ENCODE results near the gene MINDY1. TPM values are rescaled to one million over a fixed set of nuclear protein-coding genes. Genes with fewer than 3 reads are reported as not detected.

MINDY1 gene, protein sequence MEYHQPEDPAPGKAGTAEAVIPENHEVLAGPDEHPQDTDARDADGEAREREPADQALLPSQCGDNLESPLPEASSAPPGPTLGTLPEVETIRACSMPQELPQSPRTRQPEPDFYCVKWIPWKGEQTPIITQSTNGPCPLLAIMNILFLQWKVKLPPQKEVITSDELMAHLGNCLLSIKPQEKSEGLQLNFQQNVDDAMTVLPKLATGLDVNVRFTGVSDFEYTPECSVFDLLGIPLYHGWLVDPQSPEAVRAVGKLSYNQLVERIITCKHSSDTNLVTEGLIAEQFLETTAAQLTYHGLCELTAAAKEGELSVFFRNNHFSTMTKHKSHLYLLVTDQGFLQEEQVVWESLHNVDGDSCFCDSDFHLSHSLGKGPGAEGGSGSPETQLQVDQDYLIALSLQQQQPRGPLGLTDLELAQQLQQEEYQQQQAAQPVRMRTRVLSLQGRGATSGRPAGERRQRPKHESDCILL
- total RNA-seq = 10 to 100 TPM in 1 of 2 experiments, 1 to 10 TPM in 1; 9.4 to 11.6 TPM

DNA sequence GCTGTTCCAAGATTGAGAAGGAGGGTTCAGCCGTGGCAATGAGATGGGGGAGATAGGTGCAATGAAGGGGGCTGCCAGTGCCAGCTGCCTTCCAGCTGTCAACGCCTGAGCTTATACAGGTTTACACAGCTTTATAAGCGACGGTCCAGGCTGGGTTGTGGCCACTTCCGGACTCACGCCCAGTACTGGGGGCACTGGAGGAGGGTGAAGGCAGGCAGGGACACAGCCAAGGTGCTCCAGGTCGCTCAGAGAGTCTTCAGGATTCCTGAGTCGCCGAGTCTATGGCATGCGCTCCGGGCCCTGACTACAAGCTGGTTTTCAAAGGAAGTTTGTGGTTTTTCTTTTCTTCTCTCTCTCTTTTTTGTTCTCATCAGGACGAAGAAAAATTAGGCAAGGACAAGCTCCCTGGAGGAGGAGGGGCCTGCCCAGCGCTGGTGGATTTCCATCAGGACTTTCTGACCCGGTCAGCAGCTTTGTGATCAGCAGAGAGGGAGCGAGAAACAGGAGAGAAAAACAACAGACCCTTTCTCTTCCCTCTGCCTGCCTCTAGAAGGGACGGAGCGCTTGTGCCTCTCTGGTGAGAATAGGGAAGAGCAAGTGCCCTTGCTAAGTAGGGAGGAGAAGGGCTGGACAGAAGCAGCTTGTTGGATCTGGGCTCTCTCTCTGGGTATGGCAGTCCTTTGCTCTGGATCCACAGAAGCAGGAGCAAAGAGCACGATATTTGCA lies at the start of gene MINDY1:
MINDY1 (minus strand) TSS at position 576 of the 726 bp plus-strand sequence. CDS start 4,285 bp downstream, outside the sequence.
- Mint-ChIP-seq H3K27me3 (no peaks in the 10 kb centered on the region), H3K4me3 (peak within 1 kb of the TSS; percentile 94), H3K4me1 (peaks cover 65% of the 10 kb centered on the region), H3K27ac (peak within 1 kb of the TSS; percentile 85), H3K9me3 (no peaks in the 10 kb centered on the region), H3K36me3 (peaks cover 2% of the 10 kb centered on the region)
- DNase-seq = peak; percentile 43

DNA sequence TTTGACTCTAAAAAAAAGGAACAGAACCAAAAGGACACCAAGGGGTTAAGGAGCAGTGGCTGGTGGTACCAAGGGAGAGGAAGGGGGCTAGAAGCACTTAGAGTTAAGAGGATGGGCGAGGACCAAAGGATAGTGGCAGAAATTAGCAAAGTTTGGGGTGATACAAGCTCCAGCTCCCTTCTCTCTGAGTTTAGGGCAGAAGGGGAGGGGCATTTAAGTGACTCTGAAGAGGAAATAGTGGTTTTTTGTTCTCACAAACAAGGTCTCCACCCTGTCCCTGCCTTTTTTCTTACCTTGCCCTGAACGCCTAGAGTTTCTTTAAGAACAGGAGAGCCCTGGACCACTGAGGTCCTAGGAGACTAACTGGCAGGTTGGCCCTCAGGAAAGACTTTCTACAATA lies 49.4 kb upstream of the MINDY1 start:
- H3K4me1 Mint-ChIP-seq = peaks cover 56% of the 10 kb centered on the region
- H3K27ac Mint-ChIP-seq = peak overlapping the region; percentile 95
- H3K27me3 Mint-ChIP-seq = no peaks in the 10 kb centered on the region
- peaks cover 68% of the 10 kb centered on the region for H3K36me3 Mint-ChIP-seq
- H3K9me3 Mint-ChIP-seq = no peaks in the 10 kb centered on the region
- DNase-seq = no peak
- peak overlapping the region; percentile 96 for H3K4me3 Mint-ChIP-seq

DNA sequence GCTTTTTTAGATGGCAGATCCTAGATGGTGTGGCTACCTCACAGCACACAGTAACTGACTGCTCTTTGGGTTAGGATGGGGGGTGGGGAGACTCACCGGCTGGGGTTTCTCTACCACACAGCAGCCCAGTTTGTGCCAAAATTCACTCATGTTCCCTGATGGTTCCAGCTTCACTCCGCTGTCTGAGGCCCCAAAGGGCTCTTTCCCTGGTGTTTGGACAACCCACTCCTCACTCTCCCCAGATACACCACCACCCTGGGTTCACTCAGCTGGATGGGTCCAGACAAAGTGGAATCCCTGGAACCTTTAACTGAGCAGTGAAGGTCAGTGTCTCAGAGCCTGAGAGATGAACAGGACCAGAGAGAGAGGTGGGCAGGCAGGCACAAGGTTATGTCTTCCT lies 48.9 kb upstream of the MINDY1 start:
- DNase-seq = no peak
- Mint-ChIP-seq H3K9me3 (no peaks in the 10 kb centered on the region), H3K4me1 (peaks cover 54% of the 10 kb centered on the region), H3K27ac (peak overlapping the region; percentile 95), H3K36me3 (peaks cover 68% of the 10 kb centered on the region), H3K27me3 (no peaks in the 10 kb centered on the region), H3K4me3 (peak overlapping the region; percentile 96)

DNA sequence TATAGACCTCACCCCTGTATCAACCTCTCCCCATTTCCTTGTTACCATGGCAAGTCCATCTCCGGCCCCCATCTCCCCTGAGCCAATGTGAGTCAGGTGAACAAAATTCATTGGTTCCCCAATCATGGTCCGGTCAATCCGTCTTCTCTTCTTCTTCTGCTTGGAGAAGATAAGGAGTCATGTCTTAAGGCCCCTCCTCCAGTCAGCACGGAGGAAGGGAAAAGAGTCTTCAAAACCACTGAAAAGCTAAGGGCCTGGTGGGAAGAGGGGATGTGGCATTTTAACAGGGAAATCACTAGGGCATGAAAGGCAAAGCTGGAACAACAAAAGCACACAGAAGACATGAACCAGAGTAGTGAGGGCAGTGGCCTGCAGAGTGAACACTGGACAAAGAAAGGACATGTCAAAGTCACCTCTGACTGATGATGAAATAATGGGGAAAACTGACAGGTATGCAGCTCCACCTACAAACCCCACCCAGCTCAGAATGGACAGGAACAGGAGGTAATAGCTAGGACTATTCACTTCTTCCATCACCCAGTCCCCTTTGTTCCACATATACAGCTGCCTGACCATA lies 48.4 kb upstream of the MINDY1 start:
- no peak for DNase-seq
- Mint-ChIP-seq H3K9me3 (no peaks in the 10 kb centered on the region), H3K27ac (peak overlapping the region; percentile 95), H3K4me1 (peaks cover 53% of the 10 kb centered on the region), H3K27me3 (no peaks in the 10 kb centered on the region), H3K4me3 (peak overlapping the region; percentile 32), H3K36me3 (peaks cover 70% of the 10 kb centered on the region)

DNA sequence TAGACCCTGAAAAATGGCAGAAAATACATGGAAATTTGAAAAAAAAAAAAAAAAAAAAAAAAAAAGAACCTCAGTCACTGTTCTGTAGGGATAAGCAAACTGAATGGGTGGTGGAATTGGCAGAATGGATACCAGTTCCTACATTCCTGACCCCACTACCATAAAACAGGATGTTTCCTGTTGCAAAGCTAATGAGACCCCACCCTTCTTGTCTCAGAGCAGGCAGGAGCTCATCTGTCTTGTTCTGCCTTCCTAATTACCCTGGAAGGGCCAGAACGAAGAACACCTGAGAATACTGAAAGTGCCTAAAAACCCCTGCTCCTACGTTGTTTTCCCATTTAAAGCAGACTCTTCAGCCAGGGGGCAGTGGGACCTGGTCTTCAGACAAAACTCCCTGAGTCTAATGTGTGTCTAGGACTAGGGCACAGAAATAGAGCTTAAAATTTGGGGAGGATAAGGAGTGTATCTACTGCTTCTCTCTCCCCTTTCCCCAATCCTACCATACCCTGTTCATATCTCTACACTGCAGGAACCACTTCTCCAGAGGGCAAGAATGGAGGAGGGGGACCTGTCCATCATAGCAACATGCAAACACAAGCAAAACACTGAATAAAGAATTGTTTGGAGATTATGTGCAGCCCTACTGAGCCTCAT lies 44.8 kb upstream of the MINDY1 start:
- Mint-ChIP-seq H3K27ac (peak overlapping the region; percentile 32), H3K27me3 (no peaks in the 10 kb centered on the region), H3K9me3 (no peaks in the 10 kb centered on the region), H3K36me3 (peaks cover 48% of the 10 kb centered on the region), H3K4me3 (no peak overlapping the region), H3K4me1 (peaks cover 58% of the 10 kb centered on the region)
- DNase-seq = no peak

DNA sequence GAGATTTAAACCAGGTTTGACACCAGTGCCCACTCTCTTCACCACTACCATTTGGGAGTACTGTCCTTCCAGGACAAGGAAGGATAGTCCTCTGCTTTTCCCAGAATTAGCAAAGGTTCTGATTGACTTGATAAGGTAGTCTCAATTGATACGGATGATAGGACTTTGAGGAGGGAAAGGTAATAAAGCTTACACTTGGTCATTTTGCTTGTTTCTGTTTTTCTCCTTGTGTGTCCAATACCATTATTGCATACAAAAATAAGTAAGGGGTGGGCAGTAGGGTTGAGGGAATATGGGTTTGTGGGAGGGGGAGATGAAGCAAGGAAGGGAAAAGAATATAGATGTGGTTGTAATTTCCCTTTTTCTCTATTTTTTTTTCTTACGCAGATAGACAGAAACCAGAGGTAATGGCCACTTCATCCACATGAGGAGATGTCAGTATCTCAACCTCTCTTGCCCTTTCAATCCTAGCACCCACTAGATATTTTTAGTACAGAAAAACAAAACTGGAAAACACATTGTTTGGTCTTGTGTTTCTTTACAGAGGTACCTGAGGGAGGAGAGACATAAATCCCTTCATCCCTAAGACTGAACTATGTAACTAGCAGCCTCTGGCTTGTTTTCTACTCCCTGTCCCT lies 43.5 kb upstream of the MINDY1 start:
- Mint-ChIP-seq H3K9me3 (no peaks in the 10 kb centered on the region), H3K36me3 (peaks cover 35% of the 10 kb centered on the region), H3K4me1 (peaks cover 53% of the 10 kb centered on the region), H3K4me3 (no peak overlapping the region), H3K27me3 (no peaks in the 10 kb centered on the region), H3K27ac (peak overlapping the region; percentile 30)
- no peak for DNase-seq

DNA sequence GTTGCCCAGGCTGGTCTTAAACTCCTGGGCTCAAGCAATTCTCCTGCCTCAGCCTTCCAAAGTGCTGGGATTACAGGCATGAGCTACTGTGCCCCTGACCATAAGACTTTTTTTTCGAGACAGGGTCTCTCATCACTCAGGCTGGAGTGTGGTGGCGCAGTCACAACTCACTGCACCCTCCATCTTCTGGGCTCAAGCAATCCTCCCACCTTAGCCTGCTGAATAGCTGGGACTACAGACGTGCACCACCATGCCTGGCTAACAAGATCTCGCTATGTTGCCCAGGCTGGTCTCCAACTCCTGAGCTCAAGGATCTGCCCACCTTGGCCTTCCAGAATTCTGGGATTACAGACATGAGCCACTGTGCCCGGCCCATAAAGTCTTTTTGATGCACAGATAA lies 42.8 kb upstream of the MINDY1 start:
- Mint-ChIP-seq H3K36me3 (peaks cover 28% of the 10 kb centered on the region), H3K27me3 (no peaks in the 10 kb centered on the region), H3K9me3 (no peaks in the 10 kb centered on the region), H3K4me1 (peaks cover 47% of the 10 kb centered on the region), H3K4me3 (no peak overlapping the region), H3K27ac (peak overlapping the region; percentile 64)
- no peak for DNase-seq

DNA sequence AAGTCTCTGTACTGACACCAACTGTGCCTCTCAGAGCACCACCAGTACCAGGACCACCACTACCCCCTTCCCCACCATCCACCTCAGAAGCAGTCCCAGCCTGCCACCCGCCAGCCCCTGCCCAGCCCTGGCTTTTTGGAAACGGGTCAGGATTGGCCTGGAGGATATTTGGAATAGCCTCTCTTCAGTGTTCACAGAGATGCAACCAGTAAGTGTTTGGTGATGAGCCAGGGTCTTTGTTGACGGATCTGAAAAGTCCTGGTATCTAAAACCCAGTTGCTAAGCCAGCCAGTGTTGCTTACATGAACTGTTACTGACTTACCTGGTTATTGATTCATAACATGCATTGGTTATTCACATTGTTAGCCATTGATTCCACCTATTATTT lies 41.9 kb upstream of the MINDY1 start:
- H3K4me3 Mint-ChIP-seq = peak overlapping the region; percentile 90
- peak overlapping the region; percentile 93 for H3K27ac Mint-ChIP-seq
- peaks cover 20% of the 10 kb centered on the region for H3K36me3 Mint-ChIP-seq
- DNase-seq = no peak
- no peaks in the 10 kb centered on the region for H3K27me3 Mint-ChIP-seq
- no peaks in the 10 kb centered on the region for H3K9me3 Mint-ChIP-seq
- peaks cover 44% of the 10 kb centered on the region for H3K4me1 Mint-ChIP-seq

DNA sequence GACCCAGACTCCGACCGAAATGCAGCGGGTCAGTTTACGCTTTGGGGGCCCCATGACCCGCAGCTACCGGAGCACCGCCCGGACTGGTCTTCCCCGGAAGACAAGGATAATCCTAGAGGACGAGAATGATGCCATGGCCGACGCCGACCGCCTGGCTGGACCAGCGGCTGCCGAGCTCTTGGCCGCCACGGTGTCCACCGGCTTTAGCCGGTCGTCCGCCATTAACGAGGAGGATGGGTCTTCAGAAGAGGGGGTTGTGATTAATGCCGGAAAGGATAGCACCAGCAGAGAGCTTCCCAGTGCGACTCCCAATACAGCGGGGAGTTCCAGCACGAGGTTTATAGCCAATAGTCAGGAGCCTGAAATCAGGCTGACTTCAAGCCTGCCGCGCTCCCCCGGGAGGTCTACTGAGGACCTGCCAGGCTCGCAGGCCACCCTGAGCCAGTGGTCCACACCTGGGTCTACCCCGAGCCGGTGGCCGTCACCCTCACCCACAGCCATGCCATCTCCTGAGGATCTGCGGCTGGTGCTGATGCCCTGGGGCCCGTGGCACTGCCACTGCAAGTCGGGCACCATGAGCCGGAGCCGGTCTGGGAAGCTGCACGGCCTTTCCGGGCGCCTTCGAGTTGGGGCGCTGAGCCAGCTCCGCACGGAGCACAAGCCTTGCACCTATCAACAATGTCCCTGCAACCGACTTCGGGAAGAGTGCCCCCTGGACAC lies 41.4 kb upstream of the MINDY1 start:
- peak overlapping the region; percentile 93 for H3K27ac Mint-ChIP-seq
- H3K9me3 Mint-ChIP-seq = no peaks in the 10 kb centered on the region
- peaks cover 19% of the 10 kb centered on the region for H3K36me3 Mint-ChIP-seq
- peak overlapping the region; percentile 90 for H3K4me3 Mint-ChIP-seq
- DNase-seq = peak; percentile 68
- H3K27me3 Mint-ChIP-seq = no peaks in the 10 kb centered on the region
- peaks cover 47% of the 10 kb centered on the region for H3K4me1 Mint-ChIP-seq

DNA sequence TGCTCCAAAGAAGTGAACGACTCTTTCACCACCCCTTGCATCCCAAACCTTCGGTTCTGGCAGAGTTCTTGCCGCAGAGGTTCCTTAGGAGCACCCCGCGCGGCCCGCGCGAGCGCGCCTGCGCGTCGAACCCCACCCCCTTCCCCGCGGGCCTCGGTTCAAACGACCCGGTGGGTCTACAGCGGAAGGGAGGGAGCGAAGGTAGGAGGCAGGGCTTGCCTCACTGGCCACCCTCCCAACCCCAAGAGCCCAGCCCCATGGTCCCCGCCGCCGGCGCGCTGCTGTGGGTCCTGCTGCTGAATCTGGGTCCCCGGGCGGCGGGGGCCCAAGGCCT lies 40.9 kb upstream of the MINDY1 start, which contains the start of gene C1orf56:
C1orf56 (plus strand) TSS at position 161 of the 334 bp plus-strand sequence; CDS start at position 258, 97 bp downstream.
- no peaks in the 10 kb centered on the region for H3K9me3 Mint-ChIP-seq
- peaks cover 48% of the 10 kb centered on the region for H3K4me1 Mint-ChIP-seq
- peaks cover 16% of the 10 kb centered on the region for H3K36me3 Mint-ChIP-seq
- peak; percentile 69 for DNase-seq
- H3K27ac Mint-ChIP-seq = peak within 1 kb of the TSS; percentile 93
- peak within 1 kb of the TSS; percentile 90 for H3K4me3 Mint-ChIP-seq
- no peaks in the 10 kb centered on the region for H3K27me3 Mint-ChIP-seq

DNA sequence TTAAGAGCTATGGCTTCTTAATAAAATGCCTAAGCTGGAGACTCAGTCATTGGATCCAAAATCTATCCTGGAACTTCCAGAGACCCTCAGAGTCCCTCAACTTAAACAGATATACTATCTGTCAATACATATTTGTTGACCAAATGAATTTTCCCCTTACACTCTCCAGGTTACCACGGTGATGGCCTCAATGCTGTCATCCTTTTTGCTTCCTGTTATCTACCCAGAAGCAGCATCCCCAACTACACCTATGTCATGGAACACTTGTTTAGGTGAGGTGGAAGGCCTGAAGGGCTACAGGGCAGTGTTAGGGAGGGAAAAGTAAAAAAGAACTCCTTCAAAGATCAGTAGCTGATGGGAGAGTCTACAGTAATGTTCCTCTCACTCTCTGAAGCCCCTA lies 36.5 kb upstream of the MINDY1 start:
- Mint-ChIP-seq H3K27me3 (no peaks in the 10 kb centered on the region), H3K27ac (no peak overlapping the region), H3K9me3 (no peaks in the 10 kb centered on the region), H3K4me1 (peaks cover 22% of the 10 kb centered on the region), H3K36me3 (no peaks in the 10 kb centered on the region), H3K4me3 (no peak overlapping the region)
- DNase-seq = peak; percentile 21

DNA sequence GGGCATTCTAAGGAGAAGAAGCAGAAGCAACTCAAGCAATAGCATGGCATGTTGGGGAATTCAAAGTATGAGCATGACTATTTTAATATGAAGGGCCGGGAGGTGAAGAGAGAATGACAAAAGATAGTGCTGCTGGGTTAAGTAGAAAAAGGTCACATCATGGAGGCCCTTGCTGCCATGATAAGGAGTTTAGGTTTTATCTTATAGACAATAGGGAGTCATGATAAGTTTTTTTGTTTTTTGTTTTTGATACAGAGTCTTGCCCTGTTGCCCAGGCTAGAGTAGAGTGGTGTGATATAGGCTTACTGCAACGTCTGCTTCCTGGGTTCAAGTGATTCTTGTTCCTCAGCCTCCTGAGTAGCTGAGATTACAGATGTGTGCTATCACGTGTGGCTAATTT lies 32.8 kb upstream of the MINDY1 start:
- DNase-seq = no peak
- Mint-ChIP-seq H3K9me3 (no peaks in the 10 kb centered on the region), H3K27me3 (no peaks in the 10 kb centered on the region), H3K36me3 (no peaks in the 10 kb centered on the region), H3K27ac (no peak overlapping the region), H3K4me3 (no peak overlapping the region), H3K4me1 (peaks cover 6% of the 10 kb centered on the region)

DNA sequence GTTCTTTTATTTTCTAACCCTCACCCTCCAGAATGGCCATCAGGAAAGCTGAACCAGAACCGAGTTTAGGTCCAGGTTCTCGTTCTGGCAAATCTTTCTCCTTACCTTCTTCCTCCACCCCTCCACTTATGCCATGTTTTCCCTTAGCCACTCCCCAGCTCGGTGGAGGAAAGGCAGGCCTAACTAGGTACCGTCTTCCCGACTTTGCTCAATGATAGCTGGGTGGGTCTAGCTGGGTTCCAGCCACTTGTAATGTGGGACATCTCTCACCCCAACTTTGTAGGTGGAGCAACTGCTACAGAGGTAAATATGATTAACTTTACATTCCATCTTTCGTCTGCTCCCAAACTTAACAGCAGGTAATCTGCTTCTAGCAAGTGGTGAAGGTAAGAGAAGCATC lies 30.3 kb upstream of the MINDY1 start:
- no peak overlapping the region for H3K4me3 Mint-ChIP-seq
- no peaks in the 10 kb centered on the region for H3K9me3 Mint-ChIP-seq
- no peaks in the 10 kb centered on the region for H3K27me3 Mint-ChIP-seq
- no peak overlapping the region for H3K27ac Mint-ChIP-seq
- no peak for DNase-seq
- H3K36me3 Mint-ChIP-seq = peaks cover 4% of the 10 kb centered on the region
- no peaks in the 10 kb centered on the region for H3K4me1 Mint-ChIP-seq

DNA sequence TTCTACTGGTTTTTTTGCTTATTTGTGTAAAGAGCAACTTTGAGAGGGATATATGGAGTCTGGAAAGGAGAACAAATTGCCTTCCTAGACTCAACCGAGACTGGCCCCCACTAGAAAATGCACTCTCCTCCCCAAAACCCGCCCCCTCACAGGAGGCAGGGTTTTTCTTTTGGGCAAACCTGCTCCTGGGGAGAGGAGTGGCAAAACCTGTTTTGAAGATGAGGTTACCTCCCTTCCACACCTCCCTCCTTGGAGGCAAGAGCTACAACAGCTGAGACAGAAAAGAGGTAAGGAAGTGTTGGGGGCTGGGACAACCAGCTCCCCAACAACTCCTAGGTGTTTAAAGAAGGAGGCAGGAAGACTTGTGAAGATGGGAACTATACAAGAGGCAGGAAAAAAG lies 29.7 kb upstream of the MINDY1 start, which contains the start of gene BNIPL:
BNIPL (plus strand) TSS at position 231 of the 400 bp plus-strand sequence; CDS start at position 371, 140 bp downstream.
- DNase-seq = no peak
- Mint-ChIP-seq H3K4me3 (no peak within 1 kb of the TSS), H3K36me3 (peaks cover 4% of the 10 kb centered on the region), H3K4me1 (no peaks in the 10 kb centered on the region), H3K27ac (no peak within 1 kb of the TSS), H3K27me3 (no peaks in the 10 kb centered on the region), H3K9me3 (no peaks in the 10 kb centered on the region)

All from activated naive CD8-positive, alpha-beta T cell treated with anti-CD3 and anti-CD28 coated beads for 36 hours (primary cell).